Esophagus squamous epithelium (tissue), 5 donors: Measurements from ENCODE around the gene CISD2. TPM values are rescaled to one million over a fixed set of nuclear protein-coding genes. Genes with fewer than 3 reads are reported as not detected.
"Not testable (repeated sequence)": the region's sequence is repeated elsewhere in the genome, so short reads cannot be mapped to it uniquely, and the experiment has no call there.

Experiments
- DNase-seq: peaks from one replicate; lab custom pipeline; 2025; lab: John Stamatoyannopoulos, UW
- H3K27ac ChIP-seq, 4 donors: fragments of 200-600 bp; sonication (generic); one replicate each; pipeline ENCODE4 v1.5.1; 2016 to 2019; ENCODE audit warnings: mild to moderate bottlenecking in 1 of 4
- H3K27me3 ChIP-seq, 4 donors: fragments of 200-600 bp; sonication (generic); 1 replicate in 3 of 4; 2 replicates in 1 of 4; pipeline versions ENCODE4 v1.5.1 to v1.6.0; 2017 to 2021; ENCODE audit warnings: antibody characterized with exemption in 1 of 4
- H3K36me3 ChIP-seq, 3 donors: fragments of 200-600 bp; sonication (generic); one replicate each; pipeline ENCODE4 v1.5.1; 2016 to 2019
- H3K4me1 ChIP-seq, 3 donors: fragments of 200-600 bp; sonication (generic); one replicate each; pipeline ENCODE4 v1.5.1; 2017 to 2019
- H3K4me3 ChIP-seq, 4 donors: fragments of 200-600 bp; sonication (generic); 1 replicate in 3 of 4; 2 replicates in 1 of 4; pipeline ENCODE4 v1.5.1; 2016 to 2019; ENCODE audit warnings: mild to moderate bottlenecking in 2 of 4, moderate library complexity in 1 of 4
- H3K9me3 ChIP-seq, 3 donors: fragments of 200-600 bp; sonication (generic); one replicate each; pipeline ENCODE4 v1.5.1; 2016 to 2019
- POLR2A ChIP-seq, 4 donors: fragments of 450-650 bp; IDR thresholded peaks; one replicate each; pipeline ENCODE4 v1.6.1; 2017; ENCODE audit warnings: antibody characterized with exemption in 4 of 4, mild to moderate bottlenecking in 4 of 4, moderate library complexity in 3 of 4
- WGBS, 2 donors: methylation state at CpG; one replicate each; pipeline ENCODE4 v1.1.5; 2018; 5-methylcytosine and 5-hydroxymethylcytosine counted together
- intact Hi-C: fragments of 100-400 bp; cut with DNase I; formaldehyde crosslinking; loops from one replicate; pipeline ENCODE4 v1.15.0; 2022
- small RNA-seq, 4 donors: library from RNA; depleted of rRNA; stranded (forward); fragments of <200 nt; gene quantifications; one replicate each; pipeline ENCODE3, GENCODE V24; 2016
- total RNA-seq, 4 donors: library from RNA; depleted of rRNA; stranded (reverse); fragments of >200 nt; gene quantifications; one replicate each; pipeline ENCODE4 v1.1.0, GENCODE V29; 2016
- TF ChIP-seq, protein P1 (sequence below), 6 experiments: fragments of 450-650 bp in 4 of 6; fragments of 200-600 bp in 2 of 6; sonication (generic) in 2 of 6; IDR thresholded peaks; one replicate each; pipeline ENCODE4 v1.5.1; 2016 to 2019; ENCODE audit warnings: antibody characterized with exemption in 6 of 6, mild to moderate bottlenecking in 4 of 6, moderate library complexity in 4 of 6
- donor health status: DM: yes; HTN: yes; CAD: no.

CISD2 gene
- total RNA-seq, 4 donors from 2014 or later, result 5.6 to 22.4 (median 11.0) TPM

- H3K9me3 ChIP-seq, H3K4me1 ChIP-seq, H3K36me3 ChIP-seq, intact Hi-C loops, H3K27me3 ChIP-seq, DNase-seq, H3K4me3 ChIP-seq, H3K27ac ChIP-seq: not testable (repeated sequence)
- WGBS, 2 donors, result 80 to 83% methylated on average over 3 of the region's 3 CpGs
Measured at GRCh38 chr4:102897610-102898009, 28.8 kb downstream of the CISD2 start.

DNA sequence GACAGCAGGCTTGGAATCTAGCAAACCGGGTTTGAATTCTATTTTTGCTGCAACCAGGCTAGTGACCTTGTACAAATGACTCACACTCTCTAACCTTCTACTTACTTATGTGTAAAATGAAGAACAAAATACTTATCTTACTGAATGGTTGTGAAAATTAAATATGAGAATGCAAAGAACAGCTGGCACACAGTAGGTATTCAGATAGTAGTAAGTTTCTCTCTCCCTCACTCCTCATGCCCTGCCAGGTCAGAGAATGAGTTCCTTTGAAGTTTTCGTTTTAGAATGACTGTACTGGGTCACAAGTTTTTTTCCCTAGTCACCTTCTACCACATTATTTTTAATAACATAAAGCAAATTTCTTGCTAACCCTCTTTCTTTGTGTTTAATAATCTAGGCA is 33.0 kb downstream of the CISD2 start:
- H3K27me3 ChIP-seq, result no peaks in the 10 kb centered on the region
- TF ChIP-seq, protein P1, sequence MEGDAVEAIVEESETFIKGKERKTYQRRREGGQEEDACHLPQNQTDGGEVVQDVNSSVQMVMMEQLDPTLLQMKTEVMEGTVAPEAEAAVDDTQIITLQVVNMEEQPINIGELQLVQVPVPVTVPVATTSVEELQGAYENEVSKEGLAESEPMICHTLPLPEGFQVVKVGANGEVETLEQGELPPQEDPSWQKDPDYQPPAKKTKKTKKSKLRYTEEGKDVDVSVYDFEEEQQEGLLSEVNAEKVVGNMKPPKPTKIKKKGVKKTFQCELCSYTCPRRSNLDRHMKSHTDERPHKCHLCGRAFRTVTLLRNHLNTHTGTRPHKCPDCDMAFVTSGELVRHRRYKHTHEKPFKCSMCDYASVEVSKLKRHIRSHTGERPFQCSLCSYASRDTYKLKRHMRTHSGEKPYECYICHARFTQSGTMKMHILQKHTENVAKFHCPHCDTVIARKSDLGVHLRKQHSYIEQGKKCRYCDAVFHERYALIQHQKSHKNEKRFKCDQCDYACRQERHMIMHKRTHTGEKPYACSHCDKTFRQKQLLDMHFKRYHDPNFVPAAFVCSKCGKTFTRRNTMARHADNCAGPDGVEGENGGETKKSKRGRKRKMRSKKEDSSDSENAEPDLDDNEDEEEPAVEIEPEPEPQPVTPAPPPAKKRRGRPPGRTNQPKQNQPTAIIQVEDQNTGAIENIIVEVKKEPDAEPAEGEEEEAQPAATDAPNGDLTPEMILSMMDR (IDR thresholded peaks at IDR 0.05), result no peak
- no peak for DNase-seq
- no peaks in the 10 kb centered on the region for H3K4me1 ChIP-seq
- 53 to 70% methylated on average over 2 of the region's 2 CpGs for WGBS, 2 donors
- no peaks in the 10 kb centered on the region for H3K36me3 ChIP-seq
- no peak overlapping the region for H3K27ac ChIP-seq
- no peak overlapping the region for H3K4me3 ChIP-seq
- intact Hi-C loops, result no loop called here
- no peaks in the 10 kb centered on the region for H3K9me3 ChIP-seq

- intact Hi-C loops, result no loop called here
- no peak for TF ChIP-seq POLR2A (IDR thresholded peaks at IDR 0.05)
- TF ChIP-seq, protein P1 (IDR thresholded peaks at IDR 0.05), result no peak
- Histone ChIP-seq H3K4me3 (no peak overlapping the region), H3K4me1 (no peaks in the 10 kb centered on the region), H3K27ac (no peak overlapping the region), H3K36me3 (no peaks in the 10 kb centered on the region), H3K9me3 (no peaks in the 10 kb centered on the region), H3K27me3 (no peaks in the 10 kb centered on the region)
- DNase-seq, result no peak
- WGBS, 2 donors, result 90 to 93% methylated on average over 3 of the region's 3 CpGs
Measured at GRCh38 chr4:102918859-102919258, 50.1 kb downstream of the CISD2 start.

DNA sequence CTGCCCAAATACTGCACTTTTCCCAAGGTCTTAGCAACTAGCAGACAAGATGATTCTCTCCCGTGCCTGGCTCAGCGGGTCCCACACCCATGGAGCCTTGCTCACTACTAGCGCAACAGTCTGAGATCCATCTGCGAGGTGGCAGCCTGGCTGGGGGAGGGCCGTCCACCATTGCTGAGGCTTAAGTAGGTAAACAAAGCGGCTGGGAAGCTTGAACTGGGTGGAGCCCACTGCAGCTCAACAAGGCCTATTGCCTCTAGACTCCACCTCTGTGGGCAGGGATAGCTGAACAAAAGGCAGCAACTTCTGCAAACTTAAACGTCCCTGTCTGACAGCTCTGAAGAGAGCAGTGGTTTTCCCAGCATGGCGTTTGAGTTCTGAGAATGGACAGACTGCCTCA is 50.9 kb downstream of the CISD2 start:
- H3K4me3 ChIP-seq, H3K9me3 ChIP-seq, H3K27ac ChIP-seq, H3K27me3 ChIP-seq, H3K36me3 ChIP-seq, DNase-seq, intact Hi-C loops, H3K4me1 ChIP-seq: not testable (repeated sequence)
- WGBS, 2 donors, result 40 to 60% methylated on average over 1 to 2 of the region's 8 CpGs

GRCh38 chr4:102935716-102936115 is 66.9 kb downstream of the CISD2 start:
- no peak overlapping the region for H3K27ac ChIP-seq
- H3K4me3 ChIP-seq, result no peak overlapping the region
- TF ChIP-seq POLR2A (IDR thresholded peaks at IDR 0.05), result no peak
- TF ChIP-seq, protein P1 (IDR thresholded peaks at IDR 0.05), result no peak
- no peaks in the 10 kb centered on the region for H3K4me1 ChIP-seq
- DNase-seq, result no peak
- H3K9me3 ChIP-seq, result no peaks in the 10 kb centered on the region
- H3K27me3 ChIP-seq, result no peaks in the 10 kb centered on the region
- 79 to 82% methylated on average over 2 of the region's 2 CpGs for WGBS, 2 donors
- H3K36me3 ChIP-seq, result no peaks in the 10 kb centered on the region
- intact Hi-C loops, result no loop called here

- intact Hi-C loops, H3K9me3 ChIP-seq, H3K27ac ChIP-seq, DNase-seq, H3K36me3 ChIP-seq, H3K4me1 ChIP-seq, H3K4me3 ChIP-seq, H3K27me3 ChIP-seq: not testable (repeated sequence)
- 73 to 83% methylated on average over 2 of the region's 2 CpGs for WGBS, 2 donors
Measured at GRCh38 chr4:102938063-102938462, 69.3 kb downstream of the CISD2 start.

Small RNA genes within 50 kb of the gene (small RNA-seq; reads per million reads assigned to genes)
- gene RNU7-151P, result 0 reads per million in 4 donors

Other genes starting within 250 kb of the CISD2 start
- 10 to 100 TPM; 10.4 to 21.7 (median 15.1) TPM for gene MANBA, start 108.0 kb upstream of the CISD2 start, total RNA-seq
- 100 to 1,000 TPM; 278 to 377 (median 304) TPM for gene UBE2D3, start 41.4 kb upstream of the CISD2 start, total RNA-seq
- under 1 TPM in 2 of 4 donors, not detected in 2; 0.49 to 0.76 TPM for gene SLC9B1, start 150.7 kb downstream of the CISD2 start, total RNA-seq
- 10 to 100 TPM in 2 of 4 donors, 1 to 10 TPM in 2; 5.0 to 12.6 (median 8.9) TPM for gene SLC9B2, start 207.8 kb downstream of the CISD2 start, total RNA-seq
- 10 to 100 TPM; 16.4 to 47.1 (median 32.2) TPM for gene BDH2, start 230.8 kb downstream of the CISD2 start, total RNA-seq